Measurements from ENCODE around the gene CSTPP1. TPM values are rescaled to one million over a fixed set of nuclear protein-coding genes. Genes with fewer than 3 reads are reported as not detected.
"Not testable (repeated sequence)": the region's sequence is repeated elsewhere in the genome, so short reads cannot be mapped to it uniquely, and the experiment has no call there.

CSTPP1 gene
- total RNA-seq, 1 experiment from 2014 or later, result 5.2 TPM

GRCh38 chr11:46997796-46998195, 61.2 kb downstream of the CSTPP1 start:
- H3K27me3 ChIP-seq, H3K36me3 ChIP-seq, DNase-seq, H3K4me3 ChIP-seq, H3K9me3 ChIP-seq: not testable (repeated sequence)

GRCh38 chr11:46999217-46999616, 62.7 kb downstream of the CSTPP1 start:
- H3K9me3 ChIP-seq, result no peaks in the 10 kb centered on the region
- no peaks in the 10 kb centered on the region for H3K27me3 ChIP-seq
- no peak overlapping the region for H3K4me3 ChIP-seq
- no peaks in the 10 kb centered on the region; the same call in 1 of the 2 replicates for H3K36me3 ChIP-seq
- DNase-seq, result no peak

GRCh38 chr11:47000033-47000432, 63.5 kb downstream of the CSTPP1 start:
- DNase-seq, result no peak
- Histone ChIP-seq H3K36me3 (no peaks in the 10 kb centered on the region; the same call in 1 of the 2 replicates), H3K9me3 (no peaks in the 10 kb centered on the region), H3K4me3 (no peak overlapping the region), H3K27me3 (no peaks in the 10 kb centered on the region)

- no peak for DNase-seq
- Histone ChIP-seq H3K4me3 (no peak overlapping the region), H3K36me3 (no peaks in the 10 kb centered on the region; the same call in none of the 2 replicates)
Measured at GRCh38 chr11:47001781-47002181, 65.2 kb downstream of the CSTPP1 start.

GRCh38 chr11:47002390-47002789, 65.8 kb downstream of the CSTPP1 start:
- Histone ChIP-seq H3K27me3 (no peaks in the 10 kb centered on the region), H3K36me3 (no peaks in the 10 kb centered on the region; the same call in none of the 2 replicates), H3K4me3 (no peak overlapping the region), H3K9me3 (no peaks in the 10 kb centered on the region)
- no peak for DNase-seq

More at GRCh38 chr11:47001781-47002181, 65.2 kb downstream of the CSTPP1 start:
- H3K27me3 ChIP-seq, result no peaks in the 10 kb centered on the region
- no peaks in the 10 kb centered on the region for H3K9me3 ChIP-seq

- no peak overlapping the region for H3K4me3 ChIP-seq
- H3K9me3 ChIP-seq, result no peaks in the 10 kb centered on the region
- H3K36me3 ChIP-seq, result no peaks in the 10 kb centered on the region; the same call in none of the 2 replicates
- H3K27me3 ChIP-seq, result no peaks in the 10 kb centered on the region
- peak; percentile 54 for DNase-seq
Measured at GRCh38 chr11:47003180-47003877, 66.8 kb downstream of the CSTPP1 start.

GRCh38 chr11:47004595-47005033, 68.1 kb downstream of the CSTPP1 start:
- no peaks in the 10 kb centered on the region for H3K9me3 ChIP-seq
- no peak overlapping the region for H3K4me3 ChIP-seq
- DNase-seq, result peak; percentile 87
- no peaks in the 10 kb centered on the region for H3K27me3 ChIP-seq
- no peaks in the 10 kb centered on the region; the same call in 1 of the 2 replicates for H3K36me3 ChIP-seq

- no peak for DNase-seq
- Histone ChIP-seq H3K9me3 (no peaks in the 10 kb centered on the region), H3K36me3 (no peaks in the 10 kb centered on the region; the same call in 1 of the 2 replicates), H3K27me3 (no peaks in the 10 kb centered on the region), H3K4me3 (no peak overlapping the region)
Measured at GRCh38 chr11:47005441-47005840, 68.9 kb downstream of the CSTPP1 start.

GRCh38 chr11:47007579-47007978, 71.0 kb downstream of the CSTPP1 start:
- Histone ChIP-seq H3K36me3 (no peaks in the 10 kb centered on the region; the same call in 1 of the 2 replicates), H3K4me3 (no peak overlapping the region), H3K9me3 (no peaks in the 10 kb centered on the region), H3K27me3 (no peaks in the 10 kb centered on the region)
- DNase-seq, result no peak

- no peak overlapping the region for H3K4me3 ChIP-seq
- no peaks in the 10 kb centered on the region for H3K9me3 ChIP-seq
- H3K36me3 ChIP-seq, result no peaks in the 10 kb centered on the region; the same call in 1 of the 2 replicates
- no peak for DNase-seq
- no peaks in the 10 kb centered on the region for H3K27me3 ChIP-seq
Measured at GRCh38 chr11:47010179-47010578, 73.6 kb downstream of the CSTPP1 start.

GRCh38 chr11:47014097-47014496, 77.5 kb downstream of the CSTPP1 start:
- no peaks in the 10 kb centered on the region for H3K36me3 ChIP-seq
- no peaks in the 10 kb centered on the region for H3K27me3 ChIP-seq
- DNase-seq, result no peak
- no peaks in the 10 kb centered on the region for H3K9me3 ChIP-seq
- no peak overlapping the region for H3K4me3 ChIP-seq

GRCh38 chr11:47018637-47019036, 82.1 kb downstream of the CSTPP1 start:
- Histone ChIP-seq H3K27me3 (no peaks in the 10 kb centered on the region), H3K36me3 (no peaks in the 10 kb centered on the region), H3K9me3 (no peaks in the 10 kb centered on the region), H3K4me3 (no peak overlapping the region)
- DNase-seq, result no peak

- Histone ChIP-seq H3K9me3 (no peaks in the 10 kb centered on the region), H3K36me3 (no peaks in the 10 kb centered on the region), H3K27me3 (no peaks in the 10 kb centered on the region), H3K4me3 (no peak overlapping the region)
- DNase-seq, result no peak
Measured at GRCh38 chr11:47020793-47021526, 84.4 kb downstream of the CSTPP1 start.

- H3K9me3 ChIP-seq, result no peaks in the 10 kb centered on the region
- DNase-seq, result no peak
- no peaks in the 10 kb centered on the region for H3K36me3 ChIP-seq
- no peaks in the 10 kb centered on the region for H3K27me3 ChIP-seq
- H3K4me3 ChIP-seq, result no peak overlapping the region
Measured at GRCh38 chr11:47021527-47021818, 84.9 kb downstream of the CSTPP1 start.

- Histone ChIP-seq H3K4me3 (no peak overlapping the region), H3K36me3 (no peaks in the 10 kb centered on the region), H3K27me3 (no peaks in the 10 kb centered on the region), H3K9me3 (no peaks in the 10 kb centered on the region)
- no peak for DNase-seq
Measured at GRCh38 chr11:47021965-47022364, 85.4 kb downstream of the CSTPP1 start.

- Histone ChIP-seq H3K36me3 (no peaks in the 10 kb centered on the region), H3K4me3 (no peak overlapping the region), H3K27me3 (no peaks in the 10 kb centered on the region), H3K9me3 (no peaks in the 10 kb centered on the region)
- no peak for DNase-seq
Measured at GRCh38 chr11:47028195-47029093, 91.9 kb downstream of the CSTPP1 start.

- H3K27me3 ChIP-seq, result no peaks in the 10 kb centered on the region
- H3K4me3 ChIP-seq, result no peak overlapping the region
- H3K9me3 ChIP-seq, result no peaks in the 10 kb centered on the region; the same call in 1 of the 2 replicates
- H3K36me3 ChIP-seq, result no peaks in the 10 kb centered on the region
- DNase-seq, result no peak
Measured at GRCh38 chr11:47033439-47033838, 96.9 kb downstream of the CSTPP1 start.
